Renal pelvis (tissue), 4 donors: ENCODE data around the gene NEK5. TPM values are rescaled to one million over a fixed set of nuclear protein-coding genes. Genes with fewer than 3 reads are reported as not detected.
"Not testable (repeated sequence)": the region's sequence is repeated elsewhere in the genome, so short reads cannot be mapped to it uniquely, and the experiment has no call there.

ENCODE experiments used
- DNase-seq: peaks from one replicate; pipeline ENCODE4 v3.0.0-alpha.2; 2013
- polyA plus RNA-seq, 3 donors: library from polyadenylated mRNA; unstranded; fragments of 120-200 nt; gene quantifications; one replicate each; pipeline ENCODE4 v1.2.1, GENCODE V29; 2013; ENCODE audit not compliant: insufficient read length in 3 of 3

Gene NEK5
- polyA plus RNA-seq, 3 donors = 2.5 to 8.5 (median 5.5) TPM

DNA sequence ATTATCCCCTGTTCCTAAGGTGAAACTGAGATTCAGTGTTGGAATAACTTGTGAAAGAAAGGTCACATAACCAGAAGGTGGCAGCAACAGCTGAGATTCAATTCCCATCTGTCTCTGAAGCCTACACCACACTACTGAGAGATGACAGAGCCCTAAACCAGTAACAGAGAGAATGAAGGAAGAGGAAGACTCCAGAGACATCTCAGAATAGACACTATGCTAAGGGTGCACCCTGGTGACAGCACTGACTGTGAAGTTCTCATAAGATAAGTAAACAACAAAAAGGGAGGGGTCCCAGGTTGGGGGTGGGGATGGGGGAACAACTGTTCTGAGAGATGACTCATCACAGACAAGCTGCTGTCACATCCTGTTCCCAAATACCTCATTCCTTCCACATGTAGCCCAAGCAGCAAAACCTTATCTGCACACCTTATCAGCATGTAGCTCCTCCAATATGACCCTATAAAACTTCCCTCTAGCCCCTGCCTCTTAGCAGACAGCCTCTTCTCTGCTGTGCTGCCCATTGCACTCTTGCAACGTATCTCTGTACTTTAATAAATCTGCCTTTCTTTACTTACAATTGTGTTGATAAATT, 57.8 kb downstream of the NEK5 start:
- DNase-seq = no peak

DNA sequence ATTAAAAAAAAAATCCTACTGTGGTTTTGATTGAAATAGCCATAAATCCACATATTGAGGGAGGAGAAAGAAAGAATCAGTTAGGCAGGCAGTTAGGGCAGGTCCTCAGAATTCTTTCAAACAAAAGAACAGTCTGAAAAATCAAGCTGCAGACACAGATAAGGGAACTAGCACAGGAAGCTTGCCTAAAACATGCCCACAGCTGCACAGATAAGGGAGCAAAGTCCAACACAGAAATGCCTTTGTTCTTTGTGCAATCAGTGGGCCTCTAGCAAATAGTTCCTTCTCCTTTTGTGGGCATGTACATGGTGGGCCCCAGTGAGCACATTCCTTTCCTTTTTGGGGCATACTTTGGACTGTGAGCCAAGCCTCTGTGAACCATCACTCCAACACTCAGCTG, 61.6 kb downstream of the NEK5 start:
- DNase-seq = no peak

DNA sequence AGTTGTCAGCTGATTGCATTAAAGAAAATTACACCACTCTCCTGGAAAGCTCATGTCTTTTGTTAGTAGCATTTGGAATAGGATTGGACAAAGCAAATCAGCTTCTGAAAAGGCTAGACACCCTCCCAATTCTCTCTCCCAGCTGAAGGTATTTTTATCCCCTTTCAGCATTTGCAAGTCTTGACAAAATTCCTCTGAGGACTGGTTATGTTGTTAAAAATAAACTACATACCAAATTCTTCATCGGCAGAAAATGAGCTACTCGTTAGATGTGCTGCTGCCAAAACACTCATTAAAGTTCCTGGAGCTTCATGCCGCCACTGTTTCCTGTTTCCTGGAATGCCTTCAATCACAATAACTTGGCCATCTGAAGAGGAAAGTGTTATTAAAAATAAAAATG, 67.3 kb downstream of the NEK5 start:
- DNase-seq = no peak

DNA sequence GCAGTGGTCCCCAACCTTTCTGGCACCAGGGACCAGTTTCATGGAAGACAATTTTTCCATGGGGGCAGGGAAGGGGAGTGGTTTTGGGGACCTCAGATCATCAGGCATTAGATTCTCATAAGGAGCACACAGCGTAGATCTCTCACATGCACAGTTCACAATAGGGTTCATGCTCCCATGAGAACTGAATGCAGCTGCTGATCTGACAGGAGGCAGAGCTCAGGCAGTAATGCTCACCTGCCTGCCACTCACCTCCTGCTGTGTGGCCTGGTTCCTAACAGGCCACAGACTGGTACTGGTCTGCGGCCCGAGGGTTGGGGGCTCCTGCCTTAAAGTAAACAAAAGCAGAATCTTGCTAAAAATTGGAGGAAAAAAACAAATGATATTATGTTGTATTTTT, 67.8 kb downstream of the NEK5 start:
- DNase-seq = not testable (repeated sequence)

DNA sequence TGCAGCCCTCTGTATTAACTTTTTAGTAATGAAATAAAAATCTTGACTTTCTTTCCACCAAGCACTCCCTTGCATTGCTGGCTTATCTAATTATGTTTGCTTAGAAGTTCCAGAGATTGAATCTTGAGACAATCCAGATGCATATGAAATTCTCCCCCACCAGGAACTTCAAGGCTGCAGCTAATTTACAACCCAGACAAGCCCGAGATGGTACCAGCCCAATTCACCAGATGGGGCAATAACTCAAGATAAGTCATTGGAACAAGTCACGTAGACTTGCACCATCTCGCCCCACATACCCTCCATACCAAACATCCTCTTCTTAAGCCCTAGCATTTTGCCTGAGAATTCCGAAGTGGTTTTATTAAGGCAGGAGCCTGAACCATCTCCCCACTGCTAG, 75.4 kb downstream of the NEK5 start:
- no peak for DNase-seq

DNA sequence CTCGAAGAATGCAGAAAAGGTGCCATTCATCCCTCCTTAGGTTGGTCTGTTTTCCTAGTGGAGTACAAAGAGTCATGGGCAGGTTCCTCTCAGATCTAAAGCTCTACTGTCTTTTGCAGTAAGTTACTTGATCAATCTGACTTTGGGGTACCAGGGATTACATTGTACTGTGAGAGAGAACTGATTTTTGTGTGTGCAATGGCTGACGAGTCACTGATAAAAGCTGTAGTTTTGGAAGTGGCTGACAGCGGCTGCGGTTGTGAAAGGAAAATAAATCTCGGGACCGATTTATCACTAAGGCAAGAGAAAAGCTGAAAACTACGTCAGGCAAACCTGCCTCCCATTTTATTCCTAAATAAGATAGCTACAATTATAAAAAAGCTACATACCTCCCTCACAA, 77.5 kb downstream of the NEK5 start:
- DNase-seq = no peak

DNA sequence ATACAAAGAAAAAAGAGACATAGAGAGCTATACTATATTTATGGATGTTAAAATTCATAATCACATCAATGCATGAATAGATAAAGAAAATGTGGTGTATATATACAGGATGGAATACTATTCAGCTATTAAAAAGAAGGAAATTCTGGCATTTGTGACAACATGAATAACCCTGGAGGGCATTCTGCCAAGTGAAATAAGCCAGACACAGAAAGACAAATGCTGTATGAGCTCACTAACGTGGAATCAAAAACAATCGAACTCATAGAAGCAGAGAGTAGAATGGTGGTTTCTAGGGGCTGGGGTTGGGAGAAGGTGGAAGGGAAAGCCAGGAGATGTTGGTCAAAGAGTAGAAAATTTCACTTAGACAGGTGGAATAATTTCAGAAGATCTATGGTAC, 80.4 kb downstream of the NEK5 start:
- no peak for DNase-seq

DNA sequence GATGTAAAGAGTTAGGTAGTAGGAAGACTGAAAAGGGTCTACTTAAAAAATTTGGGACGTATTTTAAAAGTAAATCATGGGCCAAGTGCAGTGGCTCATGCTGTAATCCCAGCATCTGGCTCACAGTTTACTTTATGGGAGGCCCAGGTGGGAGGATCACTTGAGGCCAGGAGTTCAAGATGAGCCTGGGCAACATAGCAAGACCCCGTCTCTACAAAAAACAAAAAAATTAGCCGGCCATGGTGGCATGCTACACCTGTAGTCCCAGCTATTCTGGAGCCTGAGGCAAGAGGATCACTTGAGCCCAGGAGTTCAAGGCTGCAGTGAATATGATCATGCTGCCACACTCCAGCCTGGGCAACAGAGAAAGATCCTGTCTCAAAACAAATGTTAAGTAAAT, 81.4 kb downstream of the NEK5 start:
- no peak for DNase-seq

DNA sequence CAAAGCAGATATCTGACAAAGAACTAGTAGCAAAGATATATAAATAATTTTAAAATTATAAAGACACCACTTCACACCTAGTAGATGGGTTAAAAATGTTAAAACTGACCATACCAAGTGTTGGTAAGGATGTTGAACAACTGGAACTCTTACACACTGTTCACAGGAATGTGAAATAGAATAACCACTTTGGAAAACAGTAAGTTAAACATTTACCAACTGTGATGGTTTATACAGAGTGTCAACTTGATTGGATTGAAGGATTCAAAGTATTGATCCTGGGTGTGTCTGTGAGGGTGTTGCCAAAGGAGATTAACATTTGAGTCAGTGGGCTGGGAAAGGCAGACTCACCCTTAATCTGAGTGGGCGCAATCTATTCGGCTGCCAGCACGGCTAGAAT, 85.2 kb downstream of the NEK5 start:
- no peak for DNase-seq

DNA sequence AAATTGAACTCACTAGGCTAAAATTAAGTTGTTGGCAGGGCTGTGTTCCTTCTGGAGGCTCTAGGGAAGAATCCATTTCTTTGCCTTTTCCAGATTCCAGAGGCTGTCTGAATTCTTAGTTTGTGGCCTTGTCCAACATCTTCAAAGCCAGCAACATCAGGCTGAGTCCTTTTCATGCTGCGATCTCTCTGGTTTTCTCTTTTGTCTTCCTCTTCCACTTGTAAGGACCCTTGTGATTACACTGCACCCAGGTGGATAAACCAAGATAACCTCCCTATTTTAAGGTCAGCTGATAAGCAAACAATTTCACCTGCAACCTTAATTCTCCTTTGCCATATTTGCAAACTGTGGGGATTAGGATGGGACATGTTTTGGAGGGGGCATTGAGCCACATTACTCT, 92.8 kb downstream of the NEK5 start:
- no peak for DNase-seq

DNA sequence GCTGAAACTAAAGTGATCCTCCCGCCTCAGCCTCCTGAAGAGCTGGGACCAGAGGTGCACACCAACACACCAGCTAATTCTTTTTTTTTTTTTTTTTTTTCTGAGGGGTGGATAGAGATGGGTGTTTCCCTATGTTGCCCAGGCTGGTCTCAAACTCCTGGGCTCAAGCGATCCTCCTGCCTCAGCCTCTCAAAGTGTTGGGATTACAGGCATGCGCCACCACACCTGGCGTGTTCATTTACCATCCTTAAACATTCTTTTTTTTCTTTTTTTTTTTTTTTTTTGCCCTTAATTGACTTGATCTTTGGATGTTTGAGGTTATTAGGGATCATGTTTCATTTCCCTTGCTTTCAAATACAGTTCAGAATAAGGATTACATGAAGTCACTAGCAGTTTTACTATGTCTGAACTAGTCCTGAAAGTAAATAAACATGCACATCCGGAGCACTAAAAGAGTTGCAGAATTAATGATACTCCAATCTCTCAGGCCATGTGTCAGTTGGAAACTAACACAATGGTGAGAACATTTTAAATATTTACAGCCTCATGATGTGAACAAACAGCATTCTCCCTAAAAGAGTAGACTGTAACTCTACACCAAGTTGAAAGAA, 94.2 kb downstream of the NEK5 start:
- peak; percentile 5 for DNase-seq

DNA sequence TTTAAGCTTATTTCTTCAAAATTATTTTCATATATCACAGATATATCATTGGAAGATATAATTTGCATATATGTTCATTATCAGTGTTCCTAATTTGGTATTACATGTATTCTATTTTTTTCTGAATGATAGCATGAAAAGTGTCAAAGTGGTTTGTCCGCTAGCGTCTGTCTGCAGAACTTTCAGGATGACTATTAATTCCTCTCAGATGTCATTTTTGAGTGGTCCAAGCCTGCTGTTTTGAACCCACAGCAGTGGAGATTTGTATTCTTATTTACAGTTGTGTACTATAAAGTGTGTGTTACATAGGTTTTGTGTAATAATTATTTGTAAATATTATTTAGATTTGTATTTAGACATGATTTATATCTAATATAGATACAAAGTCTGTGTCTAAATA, 95.8 kb downstream of the NEK5 start:
- no peak for DNase-seq

DNA sequence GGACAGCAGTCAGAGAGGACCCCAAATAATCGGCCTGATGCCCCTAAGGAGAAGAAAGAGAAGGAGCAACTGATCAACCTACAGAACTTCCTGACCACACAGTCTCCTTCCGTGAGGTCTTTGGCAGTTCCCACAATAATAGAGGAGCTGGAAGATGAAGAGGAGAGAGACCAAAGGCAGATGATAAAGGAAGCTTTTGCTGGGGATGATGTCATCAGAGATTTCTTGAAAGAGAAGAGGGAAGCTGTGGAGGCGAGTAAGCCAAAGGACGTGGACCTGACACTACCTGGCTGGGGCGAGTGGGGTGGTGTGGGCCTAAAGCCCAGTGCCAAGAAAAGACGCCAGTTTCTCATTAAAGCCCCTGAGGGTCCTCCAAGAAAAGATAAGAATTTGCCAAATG, 98.5 kb downstream of the NEK5 start:
- DNase-seq = not testable (repeated sequence)

DNA sequence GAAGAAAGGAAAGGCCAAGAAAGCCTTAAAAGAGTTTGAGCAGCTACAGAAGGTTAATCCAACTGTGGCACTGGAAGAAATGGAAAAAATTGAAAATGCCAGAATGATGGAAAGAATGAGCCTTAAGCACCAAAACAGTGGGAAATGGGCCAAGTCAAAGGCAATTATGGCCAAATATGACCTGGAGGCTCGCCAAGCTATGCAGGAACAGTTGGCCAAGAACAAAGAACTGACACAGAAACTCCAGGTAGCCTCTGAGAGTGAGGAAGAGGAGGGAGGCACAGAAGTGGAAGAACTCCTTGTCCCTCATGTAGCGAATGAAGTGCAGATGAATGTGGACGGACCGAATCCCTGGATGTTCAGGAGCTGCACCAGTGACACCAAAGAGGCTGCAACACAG, 99.3 kb downstream of the NEK5 start:
- DNase-seq = no peak

DNA sequence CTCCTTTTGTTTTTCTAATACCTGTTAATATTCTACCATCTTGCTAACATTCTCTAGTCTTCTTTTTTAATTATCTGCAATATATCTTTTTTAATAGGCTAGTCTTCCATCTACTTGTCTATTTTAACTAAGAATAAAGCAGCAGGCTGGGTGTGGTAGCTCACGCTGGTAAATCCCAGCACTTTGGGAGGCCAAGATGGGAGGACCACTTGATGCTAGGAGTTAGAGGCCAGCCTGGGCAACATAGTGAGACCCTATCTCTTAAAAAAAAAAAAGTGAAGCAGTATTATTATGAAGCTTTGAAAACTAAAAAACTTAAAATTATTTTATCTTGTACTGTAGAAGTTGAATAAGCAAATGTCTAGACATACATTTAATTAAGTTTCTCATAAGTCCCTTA, 101.0 kb downstream of the NEK5 start:
- no peak for DNase-seq

DNA sequence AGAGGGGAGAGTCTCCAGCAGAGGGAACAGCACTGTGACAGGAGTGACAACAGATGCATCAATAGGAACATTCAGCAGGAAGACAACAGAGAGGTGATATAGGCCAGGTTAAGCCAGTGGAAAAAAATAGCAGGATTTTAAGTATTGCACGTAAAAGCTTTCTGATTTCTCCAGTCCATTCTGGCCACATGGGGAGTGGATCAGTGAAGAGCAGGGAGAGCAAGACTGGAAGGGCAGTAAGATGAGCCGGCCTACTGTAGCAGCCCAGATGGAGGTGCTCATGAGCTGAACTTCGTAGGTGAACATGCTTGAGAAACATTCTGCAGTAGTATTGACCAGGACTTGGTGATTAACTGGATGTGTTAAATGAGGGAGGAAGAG, 102.6 kb downstream of the NEK5 start:
- no peak for DNase-seq

DNA sequence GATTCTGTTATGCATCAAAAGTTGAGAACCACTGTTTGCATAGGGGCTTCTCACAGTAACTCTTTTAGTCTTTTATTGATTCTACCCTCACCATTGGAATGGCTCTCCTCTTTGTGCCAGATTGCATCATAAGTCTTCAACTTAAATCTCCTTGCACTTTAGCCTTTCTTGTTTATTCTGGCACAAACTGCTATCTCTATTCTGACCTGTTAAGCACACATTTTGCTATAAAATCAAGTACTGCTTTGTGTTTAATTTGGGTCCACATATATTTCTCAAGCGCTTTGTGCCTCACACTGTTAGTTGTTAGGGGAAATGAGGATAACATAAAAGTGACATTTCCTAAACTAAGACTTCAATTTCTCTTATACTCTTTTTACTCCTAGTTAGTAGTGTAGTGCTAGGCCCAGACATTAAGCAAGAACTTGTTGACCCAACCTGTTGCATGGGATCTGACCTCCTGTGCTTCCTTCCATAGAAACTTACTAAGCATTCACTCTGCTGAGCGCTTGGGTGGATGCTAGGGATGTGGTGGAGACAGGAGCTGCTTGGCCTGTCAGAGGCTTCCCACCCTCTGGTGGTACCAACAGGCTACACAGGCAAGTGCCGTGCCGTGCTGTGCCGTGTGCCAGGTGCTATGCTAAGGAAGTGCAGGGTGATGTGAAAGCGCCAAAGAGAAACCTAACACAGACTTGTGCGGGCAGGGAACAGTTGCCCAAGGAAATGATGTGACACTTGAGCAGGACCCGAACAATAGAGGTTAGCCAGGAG, 103.2 kb downstream of the NEK5 start:
- DNase-seq = no peak

DNA sequence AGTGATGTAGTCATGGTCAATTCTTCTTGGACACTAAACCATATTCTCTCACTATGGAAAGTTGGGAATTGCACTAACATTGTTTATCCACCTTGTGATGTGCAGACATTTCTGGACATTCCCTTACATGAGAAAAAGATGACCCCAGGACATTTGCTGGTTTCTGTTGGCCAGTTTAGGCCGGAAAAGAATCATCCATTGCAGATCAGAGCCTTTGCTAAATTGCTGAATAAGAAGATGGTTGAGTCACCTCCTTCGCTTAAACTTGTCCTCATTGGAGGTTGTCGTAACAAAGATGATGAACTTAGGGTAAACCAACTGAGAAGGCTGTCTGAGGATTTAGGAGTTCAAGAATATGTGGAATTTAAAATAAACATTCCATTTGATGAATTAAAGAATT, 104.4 kb downstream of the NEK5 start, which contains the start of gene UTP14C:
UTP14C (plus strand) TSS at position 211 of the 400 bp plus-strand sequence. CDS start 4,114 bp downstream, outside the sequence.
- no peak for DNase-seq

DNA sequence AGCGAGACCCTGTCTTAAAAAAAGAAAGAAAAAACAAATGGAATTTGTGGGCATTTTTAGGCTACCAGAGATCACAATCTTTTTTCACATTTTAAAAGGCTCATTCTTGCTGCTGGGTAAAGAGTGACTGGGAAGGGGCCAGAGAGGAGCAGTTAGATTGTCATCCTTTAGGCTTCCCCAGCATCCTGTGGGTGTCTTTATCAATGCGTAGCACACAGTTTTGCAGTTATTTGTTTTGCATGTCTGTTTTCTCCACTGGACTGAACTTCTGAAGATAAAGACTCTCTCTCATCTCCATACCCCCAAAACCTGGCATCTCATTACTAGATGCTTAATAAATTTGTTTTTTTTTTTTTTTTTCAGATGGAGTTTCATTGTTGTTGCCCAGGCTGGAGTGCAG, 106.5 kb downstream of the NEK5 start:
- DNase-seq = no peak

DNA sequence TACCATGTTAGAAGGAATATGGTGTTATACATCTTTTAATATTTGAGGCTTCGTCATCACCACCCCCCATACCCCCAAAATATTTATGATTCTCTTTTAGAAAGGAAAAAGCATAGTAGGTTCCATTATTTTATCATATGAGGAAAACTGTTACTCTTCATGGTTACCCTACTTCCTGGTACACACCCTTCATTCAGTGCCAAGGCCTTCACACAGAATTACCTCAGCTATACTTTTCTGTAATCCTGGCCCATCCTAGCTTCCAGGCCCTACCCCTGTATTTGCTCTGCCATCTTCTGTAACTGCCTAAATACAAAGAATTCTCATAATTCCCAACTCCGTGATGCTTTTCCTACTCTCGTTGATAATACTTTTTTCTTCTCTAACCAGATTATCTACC, 108.7 kb downstream of the NEK5 start:
- no peak for DNase-seq

DNA sequence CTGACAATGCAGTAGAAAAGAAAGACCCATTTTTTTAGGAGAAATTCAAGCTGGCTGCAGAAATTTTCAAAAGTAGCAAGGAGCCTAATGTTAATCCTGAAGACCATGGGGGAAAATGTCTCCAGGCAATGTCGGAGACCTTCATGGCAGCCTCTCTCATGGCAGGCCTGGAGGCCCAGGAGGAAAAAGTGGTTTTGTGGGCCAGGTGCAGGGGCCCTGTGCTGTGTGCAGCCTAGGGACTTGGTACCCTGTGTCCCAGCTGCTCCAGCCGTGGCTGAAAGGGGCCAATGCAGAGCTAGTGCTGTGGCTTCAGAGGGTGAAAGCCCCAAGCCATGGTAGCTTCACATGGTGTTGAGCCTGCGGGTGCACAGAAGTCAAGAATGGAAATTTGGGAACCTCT, 112.6 kb downstream of the NEK5 start:
- DNase-seq = no peak

DNA sequence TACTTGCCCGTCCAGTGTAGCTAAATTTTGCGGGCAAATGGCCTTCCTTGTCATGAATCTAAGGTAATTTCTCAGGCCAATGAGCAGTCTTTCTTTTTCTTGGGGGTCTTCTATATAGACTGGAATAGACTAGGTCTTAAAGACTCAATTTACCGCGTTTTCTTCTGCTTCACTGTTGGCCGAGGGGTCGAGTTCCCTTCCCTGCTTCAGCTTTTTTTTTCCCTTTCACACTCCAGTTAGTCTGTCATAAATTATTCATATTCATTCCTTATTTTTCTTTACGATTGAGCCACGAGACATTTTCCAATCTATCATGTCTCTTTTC, 116.4 kb downstream of the NEK5 start:
- DNase-seq = no peak

DNA sequence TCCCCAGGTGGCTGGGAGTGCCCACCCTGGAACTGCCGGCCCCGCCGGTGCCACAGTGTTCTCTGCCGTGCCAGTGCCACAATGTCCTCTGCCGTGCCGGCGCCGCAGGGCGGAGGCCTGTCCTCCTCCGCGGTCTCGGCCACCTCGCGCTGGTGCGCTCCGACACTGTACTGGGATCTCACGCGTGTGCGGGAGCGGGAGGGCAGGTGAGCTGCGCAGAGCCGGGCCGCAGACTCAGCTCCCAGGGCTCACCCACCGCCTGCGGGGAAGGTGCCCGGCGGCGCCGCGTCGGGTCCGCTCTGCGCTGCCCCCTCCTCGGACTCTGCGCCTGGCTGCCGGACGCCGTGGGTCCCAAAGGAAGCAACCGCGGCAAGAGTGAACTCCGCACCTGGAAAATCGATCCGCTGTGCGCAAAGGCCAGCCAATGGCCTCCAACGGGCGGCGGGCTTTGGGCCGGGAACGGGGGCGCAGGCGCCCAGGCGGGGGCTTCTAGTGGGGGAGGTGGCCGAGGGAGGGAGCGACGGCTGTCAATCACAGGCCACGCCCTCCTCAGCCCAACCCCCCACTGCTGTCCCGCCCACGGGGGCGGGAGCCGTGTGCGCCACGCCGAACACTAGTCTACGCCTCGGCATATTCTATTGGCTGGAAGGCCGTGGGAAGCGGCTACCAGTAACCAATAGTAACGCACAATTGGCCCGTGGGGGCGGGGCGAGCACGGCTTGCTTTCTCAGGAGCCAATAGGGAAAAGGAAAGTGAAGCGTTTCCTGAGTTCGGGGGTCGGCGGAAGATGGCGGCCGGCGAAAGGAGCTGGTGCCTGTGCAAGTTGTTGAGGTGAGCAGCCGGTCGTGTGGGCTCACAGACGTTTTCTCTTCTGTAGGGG, 117.0 kb downstream of the NEK5 start, which contains the start of gene ALG11:
ALG11 (plus strand) TSS at position 767 of the 880 bp plus-strand sequence; CDS start at position 788, 21 bp downstream.
- DNase-seq = peak; percentile 98
